ENCODE measurements around the gene NOG. TPM values are rescaled to one million over a fixed set of nuclear protein-coding genes. Genes with fewer than 3 reads are reported as not detected.
A peak's percentile ranks its signal among the peaks of the same experiment; 100 is the strongest.

The NOG gene
- total RNA-seq (1 to 10 TPM; 5.2 to 6.1 TPM), polyA plus RNA-seq (ENCODE audit: insufficient read depth, low read depth, low replicate concordance) (0.92 TPM)
- long read RNA-seq, donor 1, partial matches to known transcripts: 0 of 2 reads
- long read RNA-seq, donor 1, other reads (novel, unspliced or antisense): 0 of 2 reads
- long read RNA-seq, donor 2, partial matches to known transcripts: 0 of 1 reads
- long read RNA-seq, donor 2, other reads (novel, unspliced or antisense): 0 of 1 reads

DNA sequence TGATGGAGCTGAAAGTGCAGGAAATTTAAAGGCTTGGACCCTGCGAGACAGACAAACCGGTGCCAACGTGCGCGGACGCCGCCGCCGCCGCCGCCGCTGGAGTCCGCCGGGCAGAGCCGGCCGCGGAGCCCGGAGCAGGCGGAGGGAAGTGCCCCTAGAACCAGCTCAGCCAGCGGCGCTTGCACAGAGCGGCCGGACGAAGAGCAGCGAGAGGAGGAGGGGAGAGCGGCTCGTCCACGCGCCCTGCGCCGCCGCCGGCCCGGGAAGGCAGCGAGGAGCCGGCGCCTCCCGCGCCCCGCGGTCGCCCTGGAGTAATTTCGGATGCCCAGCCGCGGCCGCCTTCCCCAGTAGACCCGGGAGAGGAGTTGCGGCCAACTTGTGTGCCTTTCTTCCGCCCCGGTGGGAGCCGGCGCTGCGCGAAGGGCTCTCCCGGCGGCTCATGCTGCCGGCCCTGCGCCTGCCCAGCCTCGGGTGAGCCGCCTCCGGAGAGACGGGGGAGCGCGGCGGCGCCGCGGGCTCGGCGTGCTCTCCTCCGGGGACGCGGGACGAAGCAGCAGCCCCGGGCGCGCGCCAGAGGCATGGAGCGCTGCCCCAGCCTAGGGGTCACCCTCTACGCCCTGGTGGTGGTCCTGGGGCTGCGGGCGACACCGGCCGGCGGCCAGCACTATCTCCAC lies at the start of gene NOG:
TSS of gene NOG (plus strand) at position 54 of the 674 bp plus-strand sequence. CDS start at position 579, 525 bp downstream.
- Histone ChIP-seq H3K27me3 (no peaks in the 10 kb centered on the region), H3K4me1 (peaks cover 19% of the 10 kb centered on the region), H3K36me3 (ENCODE audit: low read depth, missing control alignments) (no peaks in the 10 kb centered on the region), H3K27ac (peak within 1 kb of the TSS; percentile 50), H3K4me3 (peak within 1 kb of the TSS; percentile 53 to 64), H3K9me3 (no peaks in the 10 kb centered on the region)
- WGBS, 2 donors: 0 to 1% methylated on average over 46 to 83 of the region's 85 CpGs
- no peak for TF ChIP-seq POLR2A (IDR thresholded peaks at IDR 0.05)
- TF ChIP-seq, protein P1, sequence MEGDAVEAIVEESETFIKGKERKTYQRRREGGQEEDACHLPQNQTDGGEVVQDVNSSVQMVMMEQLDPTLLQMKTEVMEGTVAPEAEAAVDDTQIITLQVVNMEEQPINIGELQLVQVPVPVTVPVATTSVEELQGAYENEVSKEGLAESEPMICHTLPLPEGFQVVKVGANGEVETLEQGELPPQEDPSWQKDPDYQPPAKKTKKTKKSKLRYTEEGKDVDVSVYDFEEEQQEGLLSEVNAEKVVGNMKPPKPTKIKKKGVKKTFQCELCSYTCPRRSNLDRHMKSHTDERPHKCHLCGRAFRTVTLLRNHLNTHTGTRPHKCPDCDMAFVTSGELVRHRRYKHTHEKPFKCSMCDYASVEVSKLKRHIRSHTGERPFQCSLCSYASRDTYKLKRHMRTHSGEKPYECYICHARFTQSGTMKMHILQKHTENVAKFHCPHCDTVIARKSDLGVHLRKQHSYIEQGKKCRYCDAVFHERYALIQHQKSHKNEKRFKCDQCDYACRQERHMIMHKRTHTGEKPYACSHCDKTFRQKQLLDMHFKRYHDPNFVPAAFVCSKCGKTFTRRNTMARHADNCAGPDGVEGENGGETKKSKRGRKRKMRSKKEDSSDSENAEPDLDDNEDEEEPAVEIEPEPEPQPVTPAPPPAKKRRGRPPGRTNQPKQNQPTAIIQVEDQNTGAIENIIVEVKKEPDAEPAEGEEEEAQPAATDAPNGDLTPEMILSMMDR (IDR thresholded peaks at IDR 0.05): no peak
- peak; percentile 63 for DNase-seq
- intact Hi-C loops (cut with DNase I; ENCODE audit: low total_unique reads): loop anchor here (10.0 kb wide), 1 partner anchor 121 kb away; no protein-coding TSS in a partner anchor

DNA sequence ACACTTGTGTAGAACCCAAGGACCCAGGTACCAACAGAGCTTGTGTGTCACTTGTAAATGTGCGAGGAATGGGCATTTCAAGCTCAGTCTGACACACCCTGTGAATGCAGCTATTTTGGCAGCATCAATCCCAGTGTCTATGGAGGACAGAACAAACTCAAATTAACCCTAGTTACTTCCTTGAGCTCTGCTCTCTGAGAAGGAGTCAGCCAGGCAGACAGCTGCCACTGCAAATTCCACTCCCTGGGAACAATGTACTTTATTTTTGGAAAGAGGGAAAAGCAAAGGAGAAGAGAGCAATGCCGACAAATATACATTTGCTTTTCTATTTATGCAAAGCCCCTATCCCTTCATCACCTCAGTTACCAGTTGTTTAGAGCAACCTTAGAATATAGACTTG lies 48.4 kb upstream of the NOG start:
- Histone ChIP-seq H3K36me3 (ENCODE audit: low read depth, missing control alignments) (no peaks in the 10 kb centered on the region), H3K4me1 (no peaks in the 10 kb centered on the region), H3K4me3 (no peak overlapping the region), H3K27ac (no peak overlapping the region), H3K9me3 (no peaks in the 10 kb centered on the region), H3K27me3 (no peaks in the 10 kb centered on the region)
- no peak for TF ChIP-seq POLR2A (IDR thresholded peaks at IDR 0.05)
- TF ChIP-seq, protein P1 (IDR thresholded peaks at IDR 0.05): no peak
- DNase-seq: no peak
- intact Hi-C loops (cut with DNase I; ENCODE audit: low total_unique reads): no loop called here
- 63 to 71% methylated on average over 2 of the region's 2 CpGs for WGBS, 2 donors

DNA sequence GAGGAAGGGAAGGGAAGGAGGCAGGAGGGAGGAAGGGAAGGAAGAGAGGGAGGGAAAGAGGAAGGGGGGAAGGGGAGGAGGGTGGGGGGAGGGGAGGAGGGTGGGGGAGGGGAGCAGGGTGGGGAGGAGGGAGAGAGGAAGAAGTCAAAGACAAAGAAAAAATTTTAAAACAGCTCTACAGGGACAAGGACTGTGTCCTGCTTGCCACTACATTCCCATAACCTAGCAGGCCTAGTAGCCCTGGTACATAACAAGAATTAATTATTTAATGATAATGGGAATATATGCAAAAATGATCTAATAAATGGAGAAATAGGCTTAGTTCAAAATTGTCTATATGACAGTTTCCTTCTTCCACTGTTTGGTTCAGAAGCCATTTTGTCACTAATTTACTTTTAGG lies 47.6 kb upstream of the NOG start:
- intact Hi-C loops (cut with DNase I; ENCODE audit: low total_unique reads): no loop called here
- Histone ChIP-seq H3K27me3 (no peaks in the 10 kb centered on the region), H3K4me1 (no peaks in the 10 kb centered on the region), H3K4me3 (no peak overlapping the region), H3K36me3 (ENCODE audit: low read depth, missing control alignments) (no peaks in the 10 kb centered on the region), H3K9me3 (no peaks in the 10 kb centered on the region), H3K27ac (no peak overlapping the region)
- no peak for TF ChIP-seq POLR2A (IDR thresholded peaks at IDR 0.05)
- no peak for DNase-seq

DNA sequence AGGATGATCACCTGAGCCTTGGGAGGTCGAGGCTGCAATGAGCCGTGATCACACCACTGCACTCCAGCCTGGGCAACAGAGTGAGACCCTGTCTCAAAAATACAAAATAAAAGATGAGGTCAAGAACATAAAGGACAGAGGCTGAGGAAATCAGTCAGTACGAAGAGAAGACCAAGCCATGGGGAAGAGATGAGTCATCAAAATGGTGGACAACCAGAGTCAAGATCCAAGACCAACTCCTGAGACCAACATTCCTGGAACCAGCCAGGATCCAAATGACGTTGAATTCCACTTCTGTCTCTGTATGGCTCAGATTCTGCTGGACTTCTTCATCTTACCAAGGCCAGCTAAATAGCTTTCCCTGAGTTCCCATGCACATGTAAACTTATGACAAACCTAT lies 44.8 kb upstream of the NOG start:
- DNase-seq: no peak
- no peak overlapping the region for H3K4me3 ChIP-seq
- no peak overlapping the region for H3K27ac ChIP-seq
- 88 to 99% methylated on average over 4 of the region's 4 CpGs for WGBS, 2 donors
- intact Hi-C loops (cut with DNase I; ENCODE audit: low total_unique reads): no loop called here
- H3K4me1 ChIP-seq: no peaks in the 10 kb centered on the region
- no peaks in the 10 kb centered on the region for H3K9me3 ChIP-seq
- no peak for TF ChIP-seq POLR2A (IDR thresholded peaks at IDR 0.05)
- H3K36me3 ChIP-seq (ENCODE audit: low read depth, missing control alignments): no peaks in the 10 kb centered on the region
- H3K27me3 ChIP-seq: no peaks in the 10 kb centered on the region

DNA sequence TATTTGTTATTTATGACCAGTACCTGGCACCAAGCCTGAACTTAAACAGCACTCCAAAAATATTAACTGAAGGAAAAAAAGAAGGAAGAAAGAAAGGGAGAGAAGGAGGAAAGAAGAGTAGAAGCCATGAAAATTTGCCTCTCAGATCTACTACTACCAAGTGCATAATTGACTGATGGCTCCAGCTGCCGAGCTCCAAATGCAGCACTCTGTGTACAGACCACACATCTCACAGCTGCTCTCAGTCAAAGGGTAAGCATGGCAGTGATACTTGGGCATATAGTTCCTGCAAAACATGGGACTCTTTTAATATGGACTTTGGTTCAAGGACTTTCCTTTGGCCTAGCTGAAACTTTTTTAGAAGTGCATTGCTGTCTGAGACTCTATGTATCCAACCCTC lies 44.0 kb upstream of the NOG start:
- Histone ChIP-seq H3K9me3 (no peaks in the 10 kb centered on the region), H3K4me3 (no peak overlapping the region), H3K4me1 (no peaks in the 10 kb centered on the region), H3K36me3 (ENCODE audit: low read depth, missing control alignments) (no peaks in the 10 kb centered on the region), H3K27ac (no peak overlapping the region), H3K27me3 (no peaks in the 10 kb centered on the region)
- intact Hi-C loops (cut with DNase I; ENCODE audit: low total_unique reads): no loop called here
- DNase-seq: no peak
- 62 to 73% methylated on average over 1 of the region's 1 CpG for WGBS, 2 donors
- no peak for TF ChIP-seq POLR2A (IDR thresholded peaks at IDR 0.05)
- TF ChIP-seq, protein P1 (IDR thresholded peaks at IDR 0.05): no peak
